Astrocyte of the hippocampus (primary cell): ENCODE data around the gene NKAIN4.
A peak's percentile ranks its signal among the peaks of the same experiment; 100 is the strongest.

Source experiments
- DNase-seq: peaks from one replicate; pipeline ENCODE4 v3.0.0; 2011; ENCODE audit warnings: low read depth, low spot score

NKAIN4 gene

GRCh38 chr20:63219866-63220521, 34.3 kb downstream of the NKAIN4 start:
- DNase-seq: no peak

GRCh38 chr20:63219447-63219821, 34.8 kb downstream of the NKAIN4 start:
- no peak for DNase-seq

GRCh38 chr20:63218701-63219446, 35.4 kb downstream of the NKAIN4 start:
- no peak for DNase-seq

DNA sequence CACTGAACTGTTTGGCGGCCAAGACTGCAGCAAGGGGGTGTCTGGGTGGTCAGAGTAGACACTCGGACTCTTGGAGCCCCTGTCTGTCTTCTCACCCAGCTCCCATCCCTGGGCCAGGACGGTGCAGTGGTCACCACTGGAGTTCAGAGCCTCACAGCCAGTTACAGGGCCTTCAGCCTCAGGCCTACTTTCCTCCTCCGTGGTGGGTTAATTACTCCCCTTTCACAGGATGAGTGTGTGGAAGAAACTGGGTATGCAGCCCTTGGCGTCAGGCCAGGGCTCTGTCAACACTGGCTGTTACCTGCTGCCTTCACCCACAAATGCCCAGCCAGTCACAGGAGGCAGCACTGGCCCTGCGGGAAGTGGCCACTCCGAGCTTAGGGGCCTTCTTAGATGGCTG, 36.6 kb downstream of the NKAIN4 start:
- no peak for DNase-seq

- DNase-seq: no peak
These were observed 37.3 kb downstream of the NKAIN4 start for GRCh38 chr20:63216849-63217471.

DNA sequence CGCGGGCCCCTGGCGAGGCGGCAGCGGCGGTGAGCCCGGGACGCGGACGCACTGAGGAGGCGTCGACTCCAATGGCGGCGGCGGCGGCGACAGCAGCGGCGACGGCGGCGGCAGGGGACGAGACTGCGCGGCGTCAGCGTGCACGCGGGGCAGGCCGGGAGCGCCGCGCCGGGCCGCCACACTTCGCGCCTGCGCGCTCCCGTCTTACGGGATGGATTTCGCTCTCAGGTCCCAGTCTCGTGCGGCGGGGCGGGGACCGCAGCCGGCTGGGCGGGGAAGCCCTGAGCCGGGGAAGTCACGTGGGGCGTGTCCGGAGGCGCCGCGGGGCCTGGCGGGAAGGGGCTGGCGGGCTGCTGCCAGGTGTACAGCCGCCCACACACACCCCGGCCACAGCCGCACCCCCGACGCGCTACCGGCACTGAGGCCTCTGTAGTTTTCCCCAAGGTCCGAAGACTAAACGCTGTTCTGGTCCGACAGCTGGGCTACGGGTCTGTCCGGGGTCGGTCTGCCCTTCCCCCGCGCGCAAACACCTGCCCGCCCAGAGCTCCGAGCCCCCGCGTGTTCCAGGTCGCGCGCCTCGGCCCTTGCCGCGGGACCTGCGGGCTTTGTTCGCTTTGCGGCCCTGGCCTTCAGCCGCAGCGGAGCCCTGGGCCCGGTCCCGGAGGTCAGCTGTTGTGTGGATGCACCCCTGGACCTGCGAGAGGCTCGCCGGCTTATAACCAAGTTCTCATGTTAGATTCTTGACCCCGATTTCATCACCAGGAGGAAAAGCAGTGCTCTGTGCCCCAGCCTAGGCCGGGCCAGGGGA, 38.0 kb downstream of the NKAIN4 start, which contains the start of gene YTHDF1:
YTHDF1 (minus strand) TSS at position 91 of the 808 bp plus-strand sequence. CDS start 239 bp downstream, outside the sequence.
- DNase-seq: peak; percentile 98

GRCh38 chr20:63215101-63216040, 38.9 kb downstream of the NKAIN4 start:
- peak; percentile 78 for DNase-seq

DNA sequence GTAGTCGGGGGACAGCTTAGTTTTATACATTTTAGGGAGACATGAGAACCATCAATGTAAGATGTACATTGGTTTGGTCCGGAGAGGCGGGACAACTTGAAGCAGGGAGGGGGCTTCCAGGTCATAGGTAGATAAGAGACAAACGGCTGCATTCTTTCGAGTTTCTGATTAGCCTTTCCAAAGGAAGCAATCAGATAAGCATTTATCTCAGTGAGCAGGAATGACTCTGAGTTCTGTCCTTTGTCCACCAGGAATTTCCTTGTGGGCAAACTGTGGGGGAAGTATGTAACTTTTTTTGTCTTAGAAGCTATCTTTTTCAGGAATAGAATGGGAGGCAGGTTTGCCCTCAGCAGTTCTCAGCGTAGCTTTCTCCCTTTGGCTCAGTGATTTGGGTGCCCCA, 39.7 kb downstream of the NKAIN4 start:
- no peak for DNase-seq

GRCh38 chr20:63212792-63213191, 41.5 kb downstream of the NKAIN4 start:
- DNase-seq: peak; percentile 39

- DNase-seq: no peak
These were observed 41.9 kb downstream of the NKAIN4 start for GRCh38 chr20:63212393-63212730.

DNA sequence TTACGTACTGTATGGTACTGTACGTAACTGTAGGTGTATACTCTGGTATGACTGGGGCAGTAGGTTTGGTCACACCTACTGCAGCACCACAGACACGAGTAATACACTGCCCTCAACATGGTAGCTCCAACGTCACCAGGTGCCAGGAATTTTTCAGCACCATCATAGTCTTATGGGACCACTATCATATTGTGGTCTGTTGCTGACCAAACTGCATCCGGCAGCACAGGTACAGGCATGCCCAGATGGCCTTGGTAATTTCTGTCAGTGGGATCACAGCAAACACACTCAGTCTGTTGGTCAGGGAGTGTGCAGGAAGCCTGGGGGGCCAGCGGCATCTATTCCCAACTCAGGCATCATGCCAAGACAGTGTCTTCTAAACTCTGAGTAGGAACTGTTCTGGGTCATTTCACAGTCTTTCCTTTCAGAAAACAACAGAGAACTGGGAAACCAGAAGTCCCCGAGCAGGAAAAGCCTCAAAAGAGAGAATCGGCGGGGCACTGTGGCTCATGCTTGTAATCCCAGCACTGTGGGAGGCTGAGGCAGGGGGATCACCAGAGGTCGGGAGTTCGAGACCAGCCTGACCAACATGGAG, 44.2 kb downstream of the NKAIN4 start:
- DNase-seq: no peak

DNA sequence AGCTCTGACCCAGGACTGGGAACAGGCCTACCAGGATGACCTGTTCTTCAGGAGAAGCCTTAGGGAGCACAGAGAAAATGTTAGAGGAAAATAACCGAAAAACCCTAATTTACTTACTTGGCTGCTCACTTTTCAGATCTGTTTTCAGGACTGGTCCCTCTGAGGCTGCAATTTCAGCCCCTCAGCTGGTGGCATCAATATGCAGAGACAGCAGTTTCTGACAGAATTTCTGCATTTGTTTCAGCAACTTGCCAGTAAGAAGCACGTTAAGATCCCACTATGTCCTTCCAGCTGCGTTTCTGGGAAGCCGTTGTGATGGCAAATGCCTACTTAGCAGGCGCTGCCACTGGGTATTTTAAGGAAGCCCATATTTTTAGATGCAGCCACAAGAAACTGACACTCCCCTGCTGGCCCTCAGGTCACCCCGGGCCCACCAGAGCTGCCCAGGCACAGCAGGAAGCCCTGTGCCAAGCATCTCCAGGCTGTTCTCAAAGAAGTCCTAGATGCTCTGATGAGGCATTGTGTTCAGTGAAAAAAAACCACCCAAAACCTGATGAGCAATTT, 45.8 kb downstream of the NKAIN4 start:
- DNase-seq: no peak

- peak; percentile 87 for DNase-seq
These were observed 47.4 kb downstream of the NKAIN4 start for GRCh38 chr20:63206878-63207277.

DNA sequence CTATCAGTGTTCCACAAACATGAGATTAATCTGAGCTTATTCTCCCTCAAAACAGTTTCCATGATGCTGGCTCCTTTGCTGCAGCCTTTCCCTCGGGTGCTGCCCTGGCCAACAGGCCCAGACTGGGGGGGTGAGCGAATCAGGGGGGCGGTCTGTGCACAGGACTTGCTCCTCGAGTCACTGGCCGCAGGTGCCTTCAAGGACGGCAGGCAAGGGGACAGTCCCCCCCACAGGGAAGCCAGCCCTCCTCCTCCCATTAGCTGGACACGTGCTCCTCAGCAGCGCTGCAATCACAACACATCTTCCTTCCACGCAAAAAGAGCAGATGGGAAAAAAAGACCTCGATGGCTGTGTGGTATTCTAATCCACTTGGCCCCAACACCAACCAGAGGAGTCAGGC, 48.4 kb downstream of the NKAIN4 start:
- no peak for DNase-seq

DNA sequence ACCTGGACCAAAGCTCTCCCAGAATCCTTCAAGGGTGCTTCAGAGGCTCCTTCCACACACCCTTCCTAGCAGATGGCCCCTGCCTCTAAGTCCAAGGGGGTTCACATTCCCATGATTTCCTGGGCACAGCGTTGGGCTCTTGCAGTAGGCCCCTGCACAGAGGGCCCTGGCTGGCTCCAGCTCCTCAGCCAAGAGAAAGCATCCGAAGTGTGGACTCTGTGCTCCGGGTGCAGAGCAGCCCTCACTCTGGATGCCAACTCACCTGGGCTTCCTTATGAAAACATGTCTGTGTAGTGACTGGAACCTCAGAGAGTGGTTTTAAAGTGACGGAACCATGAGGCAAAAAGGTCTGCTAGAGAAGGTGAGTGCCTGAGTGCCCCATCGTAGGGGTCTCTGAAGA, 49.9 kb downstream of the NKAIN4 start:
- no peak for DNase-seq

GRCh38 chr20:63202811-63203526, 51.3 kb downstream of the NKAIN4 start:
- DNase-seq: no peak

- no peak for DNase-seq
These were observed 52.2 kb downstream of the NKAIN4 start for GRCh38 chr20:63202021-63202420.

GRCh38 chr20:63198606-63199005, 55.7 kb downstream of the NKAIN4 start:
- DNase-seq: no peak

- DNase-seq: no peak
These were observed 57.3 kb downstream of the NKAIN4 start for GRCh38 chr20:63196768-63197470.
